Heart left ventricle (tissue), 16 donors: ENCODE measurements around the gene CST2. TPM values are rescaled to one million over a fixed set of nuclear protein-coding genes. Genes with fewer than 3 reads are reported as not detected.
"Not testable (repeated sequence)": the region's sequence is repeated elsewhere in the genome, so short reads cannot be mapped to it uniquely, and the experiment has no call there.

ENCODE experiments used
- ATAC-seq, 4 donors: fragments of 200-7000 bp; cut with Tn5 transposase; one replicate each; pipeline ENCODE4 v1.9.1; 2020 to 2022; ENCODE audit warnings: moderate library complexity in 4 of 4, mild to moderate bottlenecking in 3 of 4, moderate number of reproducible peaks in 1 of 4
- DNase-seq, 5 donors: peaks; one replicate each; pipeline ENCODE4 v3.0.0-alpha.2; 2020
- H3K27ac ChIP-seq, 12 donors: fragments of 200-600 bp; sonication (generic) in 4 of 12; one replicate each; pipeline versions ENCODE4 v1.5.0 to v1.8.0; 2016 to 2022; ENCODE audit warnings: mild to moderate bottlenecking in 2 of 12
- H3K27me3 ChIP-seq, 9 donors: fragments of 200-600 bp; sonication (generic) in 2 of 9; one replicate each; pipeline versions ENCODE4 v1.5.1 to v1.8.0; 2016 to 2022; ENCODE audit warnings: mild to moderate bottlenecking in 3 of 9
- H3K36me3 ChIP-seq, 9 donors: fragments of 200-600 bp; sonication (generic) in 2 of 9; one replicate each; pipeline versions ENCODE4 v1.5.0 to v1.8.0; 2018 to 2022; ENCODE audit warnings: mild to moderate bottlenecking in 2 of 9
- H3K4me1 ChIP-seq, 12 donors: fragments of 200-600 bp; sonication (generic) in 4 of 12; one replicate each; pipeline versions ENCODE4 v1.5.0 to v1.8.0; 2016 to 2022; ENCODE audit warnings: mild to moderate bottlenecking in 3 of 12
- H3K4me3 ChIP-seq, 12 donors: fragments of 200-600 bp; sonication (generic) in 4 of 12; one replicate each; pipeline versions ENCODE4 v1.5.0 to v1.8.0; 2017 to 2022; ENCODE audit warnings: mild to moderate bottlenecking in 9 of 12, moderate library complexity in 4 of 12
- H3K9me3 ChIP-seq, 12 donors: fragments of 200-600 bp; sonication (generic) in 4 of 12; one replicate each; pipeline versions ENCODE4 v1.5.0 to v1.8.0; 2016 to 2022; ENCODE audit warnings: mild to moderate bottlenecking in 1 of 12
- POLR2A ChIP-seq, 2 donors: fragments of 450-650 bp; IDR thresholded peaks; one replicate each; pipeline ENCODE4 v1.6.1; 2017; ENCODE audit warnings: antibody characterized with exemption in 2 of 2, mild to moderate bottlenecking in 2 of 2, moderate library complexity in 2 of 2
- WGBS, 4 donors: extraction: QIAGEN DNeasy Blood & Tissue Kit in 2 of 4; methylation state at CpG; one replicate each; pipeline versions ENCODE4 v1.1.5 to v1.1.7; 2013 to 2018; 5-methylcytosine and 5-hydroxymethylcytosine counted together
- intact Hi-C, 10 donors: fragments of 100-400 bp; cut with DNase I; formaldehyde crosslinking; loops; one replicate each; pipeline versions ENCODE4 v1.11.1 to v1.14.2; 2022
- polyA plus RNA-seq, 2 donors: library from polyadenylated mRNA; stranded (reverse); fragments of 200-250 nt; gene quantifications; one replicate each; pipeline ENCODE4 v1.2.3, GENCODE V29; 2013
- total RNA-seq, 9 donors: library from RNA; depleted of rRNA in 2 of 9; stranded (reverse); fragments of >200 nt in 2 of 9; fragmentation: NEBNext Ultra II Directional in 3 of 9; extraction: Animal tissue kit (Norgen Biotek cat#: 25700) in 3 of 9; gene quantifications; one replicate each; pipeline versions ENCODE4 v1.1.0 to v1.2.4, GENCODE V29; 2016 to 2023
- TF ChIP-seq, protein P1 (sequence below), 12 donors: fragments of 200-600 bp; sonication (generic) in 4 of 12; IDR thresholded peaks; one replicate each; pipeline versions ENCODE4 v1.5.0 to v1.8.0; 2018 to 2022; ENCODE audit warnings: antibody characterized with exemption in 12 of 12, mild to moderate bottlenecking in 5 of 12
- donor health status: ischemic (EF 13 %, LVEDD 7.1; RV severe dilation, severe dysfunction).
- donor health status: healthy with polysubstance abuse.
- donor health status: DM: no; HTN: yes; CAD: no.
- donor health status: DM: no; HTN: no; CAD: no.
- donor health status: ischemic (EF 25% LVEDD 6.9; RV normal size, moderate dysfunction).
- donor health status: ischemic (EF 25% LVEDD 5.7; RV mildly dilated, moderate dysfunction).
- donor health status: healthy.
- donor health status: DM: yes; HTN: yes; CAD: no.
- donor health status: ischemic (EF 35%, LVEDD 5.7; RV mildly dilated, moderate dysfunction).
- donor health status: nonischemic (EF 11% LVEDD 7.7; RV severe dilation, severe dysfunction).
- donor health status: DM: yes; HTN: yes; CAD: no.
- donor health status: PGD.
- donor health status: ischemic (EF 29% LVEDD 5.4; RV normal size, mild dysfunction).
- donor health status: nonischemic (EF 23%, LVEDD 6.1; RV moderate dilation, normal function).

Gene CST2
- total and polyA plus RNA-seq, 11 donors: 0.37 to 0.56 TPM; not detected in 9

DNA sequence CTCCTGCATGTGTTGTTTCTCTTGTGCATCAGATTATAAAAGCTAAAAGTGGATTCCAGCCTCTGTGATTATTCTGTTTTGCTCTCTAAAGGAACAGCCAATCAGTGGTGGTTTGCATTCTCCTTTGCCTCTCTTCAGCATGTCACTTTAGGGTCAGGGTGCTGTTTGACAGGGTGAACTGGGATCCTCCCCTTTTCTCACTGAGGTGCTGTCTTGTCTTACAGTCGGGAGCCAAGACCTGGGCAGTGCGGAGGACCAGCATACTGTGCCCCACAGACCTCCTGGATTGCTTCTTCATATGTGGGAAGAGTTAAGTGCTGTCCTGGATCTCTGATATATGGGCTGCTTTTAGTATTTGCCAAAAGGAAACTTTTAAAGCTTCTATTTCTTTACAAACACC, 15.2 kb upstream of the CST2 start:
- 59 to 72% (median 64%) methylated on average over 2 of the region's 2 CpGs for WGBS, 4 donors
- ATAC-seq (no peak), DNase-seq (no peak)
- Histone ChIP-seq H3K9me3 (peaks cover 0 to 5% (median 0%) of the 10 kb centered on the region in 12 donors), H3K27me3 (peaks cover 0 to 4% (median 0%) of the 10 kb centered on the region in 9 donors), H3K27ac (no peak overlapping the region), H3K4me3 (no peak overlapping the region), H3K36me3 (no peaks in the 10 kb centered on the region), H3K4me1 (no peaks in the 10 kb centered on the region)
- TF ChIP-seq, protein P1, sequence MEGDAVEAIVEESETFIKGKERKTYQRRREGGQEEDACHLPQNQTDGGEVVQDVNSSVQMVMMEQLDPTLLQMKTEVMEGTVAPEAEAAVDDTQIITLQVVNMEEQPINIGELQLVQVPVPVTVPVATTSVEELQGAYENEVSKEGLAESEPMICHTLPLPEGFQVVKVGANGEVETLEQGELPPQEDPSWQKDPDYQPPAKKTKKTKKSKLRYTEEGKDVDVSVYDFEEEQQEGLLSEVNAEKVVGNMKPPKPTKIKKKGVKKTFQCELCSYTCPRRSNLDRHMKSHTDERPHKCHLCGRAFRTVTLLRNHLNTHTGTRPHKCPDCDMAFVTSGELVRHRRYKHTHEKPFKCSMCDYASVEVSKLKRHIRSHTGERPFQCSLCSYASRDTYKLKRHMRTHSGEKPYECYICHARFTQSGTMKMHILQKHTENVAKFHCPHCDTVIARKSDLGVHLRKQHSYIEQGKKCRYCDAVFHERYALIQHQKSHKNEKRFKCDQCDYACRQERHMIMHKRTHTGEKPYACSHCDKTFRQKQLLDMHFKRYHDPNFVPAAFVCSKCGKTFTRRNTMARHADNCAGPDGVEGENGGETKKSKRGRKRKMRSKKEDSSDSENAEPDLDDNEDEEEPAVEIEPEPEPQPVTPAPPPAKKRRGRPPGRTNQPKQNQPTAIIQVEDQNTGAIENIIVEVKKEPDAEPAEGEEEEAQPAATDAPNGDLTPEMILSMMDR (IDR thresholded peaks at IDR 0.05): no peak
- no peak for TF ChIP-seq POLR2A (IDR thresholded peaks at IDR 0.05)
- intact Hi-C loops: no loop called here

DNA sequence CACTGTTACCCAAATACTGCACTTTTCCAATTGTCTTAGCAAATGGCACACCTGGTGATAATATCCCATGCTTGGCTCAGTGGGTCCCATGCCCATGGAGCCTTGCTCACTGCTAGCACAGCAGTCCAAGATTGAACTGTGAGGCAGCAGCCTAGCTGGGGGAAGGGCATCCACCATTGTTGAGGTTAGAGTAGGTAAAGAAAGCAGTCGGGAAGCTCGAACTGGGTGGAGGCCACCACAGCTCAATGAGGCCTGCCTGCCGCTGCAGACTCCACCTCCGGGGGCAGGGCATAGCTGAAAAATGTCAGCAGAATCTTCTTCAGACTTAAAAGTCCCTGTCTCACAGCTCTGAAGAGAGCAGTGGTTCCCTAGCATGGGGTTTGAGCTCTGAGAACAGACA, 9.2 kb upstream of the CST2 start:
- intact Hi-C loops: no loop called here
- WGBS, 4 donors: 76 to 85% (median 83%) methylated on average over 4 of the region's 4 CpGs
- H3K9me3 ChIP-seq: peaks cover 0 to 5% (median 0%) of the 10 kb centered on the region in 12 donors
- H3K4me3 ChIP-seq: no peak overlapping the region
- no peak for DNase-seq
- no peaks in the 10 kb centered on the region for H3K4me1 ChIP-seq
- no peaks in the 10 kb centered on the region for H3K36me3 ChIP-seq
- peaks cover 0 to 8% (median 0%) of the 10 kb centered on the region in 9 donors for H3K27me3 ChIP-seq
- no peak for TF ChIP-seq POLR2A (IDR thresholded peaks at IDR 0.05)
- TF ChIP-seq, protein P1 (IDR thresholded peaks at IDR 0.05): no peak
- no peak overlapping the region for H3K27ac ChIP-seq
- no peak for ATAC-seq

DNA sequence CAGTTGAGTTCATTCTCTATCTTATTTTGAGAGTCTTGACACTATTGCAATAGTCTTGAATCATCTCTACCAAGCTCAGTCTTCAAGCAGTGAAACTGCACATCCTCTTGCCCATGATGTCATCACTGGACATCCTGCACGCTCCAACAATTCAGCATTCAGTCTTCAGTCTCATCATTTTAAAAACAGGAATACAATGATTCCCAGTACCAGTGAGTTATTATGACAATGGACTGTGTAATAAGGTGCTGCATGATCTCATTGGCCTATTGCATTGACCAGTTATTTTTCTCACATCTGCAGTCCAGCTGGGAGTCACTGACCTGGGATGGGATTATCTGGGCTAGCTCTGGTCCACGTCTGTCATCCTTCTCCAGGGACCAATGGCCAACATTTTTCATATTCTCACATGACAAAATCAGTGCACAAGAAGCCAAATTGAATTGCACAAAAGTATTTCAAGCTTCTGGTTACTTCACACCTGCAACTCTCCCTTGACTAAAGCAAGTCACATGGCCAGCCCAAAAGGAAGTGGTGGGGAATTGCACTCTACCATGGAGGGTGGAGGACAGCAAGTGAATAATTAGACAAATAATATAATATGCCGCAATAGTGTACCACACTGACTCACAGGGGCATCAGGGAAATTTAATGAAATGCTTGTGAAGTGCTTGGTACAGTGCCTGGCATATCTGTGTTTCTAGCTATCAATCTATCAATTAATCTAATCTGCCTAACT, 6.4 kb upstream of the CST2 start:
- no peak for ATAC-seq

DNA sequence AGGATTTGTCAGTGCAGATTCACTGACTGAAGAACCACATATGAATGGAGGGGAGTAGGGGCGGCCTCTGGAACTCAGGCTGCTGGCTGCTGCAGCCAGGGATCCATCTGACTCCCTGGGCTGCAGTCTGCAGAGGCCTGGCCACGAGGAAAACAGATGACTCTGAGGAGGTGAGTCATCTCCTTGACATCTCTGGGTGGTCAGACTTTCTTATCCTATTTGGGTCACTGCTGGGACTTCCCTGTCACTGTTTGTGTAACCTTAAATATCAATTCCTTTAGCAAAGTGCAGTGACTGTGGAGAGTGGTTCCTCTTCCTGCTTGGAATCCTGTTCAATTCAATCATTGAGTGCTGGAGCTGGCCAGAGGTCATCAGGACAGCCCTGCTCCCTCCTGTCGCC, 5.4 kb upstream of the CST2 start:
- H3K4me3 ChIP-seq, H3K4me1 ChIP-seq, H3K27ac ChIP-seq, H3K36me3 ChIP-seq, DNase-seq, H3K9me3 ChIP-seq, intact Hi-C loops, H3K27me3 ChIP-seq: not testable (repeated sequence)
- peak in 3 of 4 donors; percentile 31 to 50 (median 43) for ATAC-seq
- WGBS, 4 donors: 37 to 44% (median 42%) methylated on average over 3 of the region's 3 CpGs

More for the DNA sequence above, 6.4 kb upstream of the CST2 start:
- H3K9me3 ChIP-seq: no peaks in the 10 kb centered on the region
- no peaks in the 10 kb centered on the region for H3K4me1 ChIP-seq
- H3K36me3 ChIP-seq: no peaks in the 10 kb centered on the region
- H3K4me3 ChIP-seq: no peak overlapping the region
- WGBS, 4 donors: 31 to 54% (median 39%) methylated on average over 3 of the region's 3 CpGs
- H3K27me3 ChIP-seq: peaks cover 0 to 8% (median 0%) of the 10 kb centered on the region in 9 donors
- H3K27ac ChIP-seq: no peak overlapping the region
- intact Hi-C loops: no loop called here
- no peak for DNase-seq
- TF ChIP-seq POLR2A (IDR thresholded peaks at IDR 0.05): no peak
- TF ChIP-seq, protein P1 (IDR thresholded peaks at IDR 0.05): no peak
